Measurements from ENCODE around the gene ZNF618.
"Not testable (repeated sequence)": the region's sequence is repeated elsewhere in the genome, so short reads cannot be mapped to it uniquely, and the experiment has no call there.

ZNF618 gene

GRCh38 chr9:113989017-113989713 is 113.1 kb downstream of the ZNF618 start:
- DNase-seq (ENCODE audit: low spot score) = no peak

- DNase-seq (ENCODE audit: low spot score) = no peak
Observed at GRCh38 chr9:113989714-113990569, 113.8 kb downstream of the ZNF618 start.

- DNase-seq (ENCODE audit: low spot score) = no peak
Observed at GRCh38 chr9:113990570-113990907, 114.4 kb downstream of the ZNF618 start.

- DNase-seq (ENCODE audit: low spot score) = no peak
Observed at GRCh38 chr9:113990975-113991471, 114.9 kb downstream of the ZNF618 start.

- DNase-seq (ENCODE audit: low spot score) = no peak
Observed at GRCh38 chr9:113991714-113992113, 115.6 kb downstream of the ZNF618 start.

GRCh38 chr9:113992276-113992951 is 116.3 kb downstream of the ZNF618 start:
- no peak for DNase-seq (ENCODE audit: low spot score)

- no peak for DNase-seq (ENCODE audit: low spot score)
Observed at GRCh38 chr9:113992994-113993393, 116.9 kb downstream of the ZNF618 start.

DNA sequence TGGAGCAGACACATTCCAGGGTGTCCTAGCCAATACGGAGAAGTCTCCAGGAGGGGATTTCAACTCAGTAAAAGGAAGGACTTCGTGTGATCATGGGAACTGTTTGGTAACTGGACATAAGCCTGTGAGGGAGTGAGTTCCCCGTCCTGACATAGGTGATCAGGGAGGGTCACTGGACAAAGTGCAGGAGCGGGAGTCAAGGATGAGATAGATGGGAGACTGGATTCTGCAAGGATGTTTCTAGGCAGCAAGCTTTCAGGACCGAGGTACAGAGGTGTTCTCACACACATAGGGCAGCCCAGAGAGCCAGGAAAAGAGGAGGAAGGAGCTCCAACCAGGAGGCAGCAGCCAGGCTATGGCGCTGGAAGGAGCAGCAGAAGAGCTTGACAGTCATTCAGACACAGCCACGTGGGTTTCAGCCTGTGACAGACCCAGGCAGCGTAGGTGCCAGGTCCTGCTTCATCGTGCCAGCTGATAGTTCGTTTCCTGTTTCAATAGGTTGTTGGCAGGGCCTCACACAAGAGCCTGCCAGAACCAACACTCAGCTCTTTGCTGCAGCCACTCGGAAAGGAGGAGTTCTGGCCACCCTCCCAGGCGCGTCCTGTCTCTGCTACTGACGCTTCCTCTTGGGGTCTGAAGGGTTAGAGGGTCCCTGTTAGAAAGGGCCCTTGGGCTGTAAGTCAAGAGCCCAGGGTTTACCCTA is 117.9 kb downstream of the ZNF618 start:
- DNase-seq (ENCODE audit: low spot score) = no peak

GRCh38 chr9:113995401-113995800 is 119.3 kb downstream of the ZNF618 start:
- DNase-seq (ENCODE audit: low spot score) = no peak

DNA sequence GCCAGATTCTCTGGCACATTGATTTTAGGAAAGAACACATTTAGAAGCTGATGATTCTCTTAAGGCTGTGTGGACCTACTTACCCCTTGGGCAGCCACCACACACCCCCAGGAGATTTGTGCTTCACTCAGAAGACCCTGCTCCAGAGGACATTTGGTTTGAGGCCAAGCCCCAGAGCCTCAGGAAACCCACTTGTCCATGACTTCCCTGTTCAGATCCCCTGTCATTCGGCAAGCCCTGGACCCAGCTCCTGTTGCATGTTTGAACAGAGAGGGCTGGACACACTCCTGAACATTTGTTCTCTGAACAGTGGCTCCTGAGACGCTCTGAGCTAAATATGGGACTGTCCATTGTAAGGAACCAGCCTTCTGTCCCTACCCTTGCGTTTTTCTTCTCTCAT is 119.9 kb downstream of the ZNF618 start:
- no peak for DNase-seq (ENCODE audit: low spot score)

DNA sequence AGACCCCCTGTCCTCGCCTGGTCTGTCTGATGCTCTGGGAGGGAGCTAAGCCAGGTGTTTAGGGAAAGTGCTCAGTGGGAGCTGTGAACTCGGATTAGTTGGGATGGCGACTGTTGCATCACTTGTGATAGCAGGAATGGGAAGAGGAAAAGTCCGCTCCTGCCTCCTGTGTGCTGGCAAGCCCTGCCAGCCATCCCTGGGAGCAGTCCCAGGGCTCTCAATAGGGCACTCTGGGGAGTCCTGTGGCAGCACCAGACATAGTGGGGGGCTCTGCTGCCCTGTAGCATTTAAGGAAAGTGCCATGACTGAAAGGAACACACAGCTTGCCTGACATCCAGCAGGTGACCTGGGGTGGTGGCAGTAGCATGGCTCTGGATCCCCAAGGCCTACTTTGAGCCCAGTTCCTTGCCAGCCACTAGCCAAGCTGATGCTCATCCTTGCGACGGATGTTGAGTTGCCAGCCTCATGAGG is 120.5 kb downstream of the ZNF618 start:
- DNase-seq (ENCODE audit: low spot score) = no peak

DNA sequence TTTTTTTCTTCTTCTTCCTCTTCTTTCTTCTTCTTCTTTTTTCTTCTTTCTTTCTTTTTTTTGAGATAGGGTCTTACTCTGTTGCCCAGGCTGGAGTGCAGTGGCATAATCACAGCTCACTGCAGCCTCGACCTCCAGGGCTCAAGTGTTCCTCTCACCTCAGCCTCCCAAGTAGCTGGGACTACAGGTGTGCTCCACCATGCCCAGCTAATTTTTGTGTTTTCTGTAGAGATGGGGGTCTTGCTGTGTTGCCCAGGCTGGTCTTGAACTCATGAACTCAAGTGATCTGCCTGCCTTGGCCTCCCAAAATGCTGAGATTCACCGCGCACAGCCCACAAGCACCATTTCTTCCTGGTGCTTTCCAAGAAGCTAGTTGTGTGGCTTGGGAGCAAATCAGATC is 121.0 kb downstream of the ZNF618 start:
- not testable (repeated sequence) for DNase-seq (ENCODE audit: low spot score)

- no peak for DNase-seq (ENCODE audit: low spot score)
Observed at GRCh38 chr9:113997610-113998009, 121.5 kb downstream of the ZNF618 start.

DNA sequence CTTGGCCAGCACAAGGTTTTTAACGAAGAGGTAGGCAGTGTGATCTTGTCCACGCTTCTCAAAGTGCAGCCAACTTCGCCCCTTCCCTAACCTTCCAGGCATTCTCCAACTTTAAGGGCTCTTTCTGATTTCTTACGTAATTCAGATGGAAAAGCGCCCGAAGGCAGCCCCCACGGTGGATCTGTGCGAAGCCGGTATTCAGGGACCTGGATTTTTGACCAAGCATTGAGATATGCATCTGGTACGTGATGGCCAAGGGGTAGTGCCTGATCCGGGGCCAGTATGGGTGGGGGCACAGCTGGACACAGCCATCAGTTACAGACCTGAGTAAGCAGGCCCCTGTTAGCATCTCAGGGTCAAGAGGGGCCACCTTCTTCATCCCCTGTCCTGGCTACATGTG is 122.0 kb downstream of the ZNF618 start:
- no peak for DNase-seq (ENCODE audit: low spot score)

- no peak for DNase-seq (ENCODE audit: low spot score)
Observed at GRCh38 chr9:113998525-113999255, 122.6 kb downstream of the ZNF618 start.

- DNase-seq (ENCODE audit: low spot score) = no peak
Observed at GRCh38 chr9:113999256-114000062, 123.3 kb downstream of the ZNF618 start.

GRCh38 chr9:114000063-114000454 is 124.0 kb downstream of the ZNF618 start:
- no peak for DNase-seq (ENCODE audit: low spot score)

DNA sequence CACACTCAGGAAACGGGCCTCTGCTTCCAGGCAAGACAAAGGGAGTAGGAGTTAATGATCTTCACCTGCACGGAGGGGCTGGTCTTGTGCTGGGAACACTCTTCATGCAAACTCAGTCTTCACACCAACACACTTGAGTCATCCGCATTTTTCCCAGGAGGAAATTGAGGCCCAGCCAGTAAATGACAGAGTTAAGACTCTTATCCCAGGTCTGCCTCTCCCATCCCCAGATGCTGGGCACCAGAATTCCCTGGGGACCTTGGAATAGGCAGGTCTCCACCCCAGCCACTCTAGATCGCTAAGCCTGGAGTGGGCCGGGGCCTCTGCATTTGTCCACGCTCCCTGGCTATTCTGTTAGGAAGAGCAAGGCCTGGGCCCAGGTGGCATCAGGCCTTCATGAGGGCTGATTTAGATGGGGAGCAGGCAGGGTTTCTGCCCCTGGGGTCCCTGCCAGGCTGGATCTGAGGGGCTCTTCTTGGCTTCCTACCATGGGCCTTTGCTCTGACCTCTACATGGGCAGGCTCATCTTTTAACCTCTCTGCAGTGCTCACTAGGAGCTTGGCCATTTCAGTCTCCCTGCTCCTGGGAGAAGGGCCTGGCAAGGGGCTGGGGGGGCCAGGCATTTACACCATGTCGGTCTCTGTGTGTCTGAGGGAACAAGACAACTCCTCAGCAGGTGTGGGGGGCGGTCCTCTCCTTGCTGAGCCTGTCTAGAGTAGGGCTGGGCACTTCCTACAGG is 124.7 kb downstream of the ZNF618 start:
- no peak for DNase-seq (ENCODE audit: low spot score)

DNA sequence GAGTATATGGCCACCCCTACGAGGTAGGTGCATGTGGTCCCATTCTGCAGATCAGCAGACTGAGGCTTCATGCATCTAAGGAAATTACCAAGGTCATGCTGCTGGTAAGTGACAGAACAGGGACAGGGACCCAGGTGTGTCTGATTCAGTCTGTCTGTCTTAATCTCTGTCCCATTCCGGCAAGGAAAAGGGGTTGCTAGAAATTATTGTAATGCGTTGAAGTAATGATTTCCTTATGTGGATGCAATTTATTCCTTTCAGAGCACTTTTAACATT is 125.2 kb downstream of the ZNF618 start:
- no peak for DNase-seq (ENCODE audit: low spot score)

- DNase-seq (ENCODE audit: low spot score) = no peak
Observed at GRCh38 chr9:114001794-114002261, 125.7 kb downstream of the ZNF618 start.

Measured in SW480 (cell line).